ENCODE data around the gene CALM1.

CALM1 gene

GRCh38 chr14:90402016-90402415, 5.2 kb downstream of the CALM1 start:
- Histone ChIP-seq H3K4me1 (ENCODE audit: control insufficient read depth, insufficient read depth, low read length) (peaks cover 8% of the 10 kb centered on the region; the same call in 1 of the 2 replicates), H3K4me3 (ENCODE audit: low read depth, low read length) (no peak overlapping the region), H3K27ac (ENCODE audit: extremely low read depth, low read depth, low read length) (no peak overlapping the region), H3K9me3 (ENCODE audit: control insufficient read depth, insufficient read depth, low read depth, low read length) (no peaks in the 10 kb centered on the region), H3K36me3 (ENCODE audit: control insufficient read depth in 2 of 2, insufficient read depth in 1 of 2, low read length in 2 of 2) (peaks cover 48 to 74% of the 10 kb centered on the region in 2 experiments)
- ChIA-PET CTCF (interaction anchor here (0.7 kb wide), 2 partner anchors 11 to 279 kb away, joined by 3 read pairs; no protein-coding TSS in a partner anchor), POLR2A (no interaction called here)
- no peak for TF ChIP-seq ZNF621 (tag by site-specific recombination; IDR thresholded peaks at IDR 0.05)
- no peak for TF ChIP-seq ZFHX2 (tag by site-specific recombination; conservative IDR thresholded peaks at IDR 0.05)
- TF ChIP-seq PATZ1 (tag by site-specific recombination; IDR thresholded peaks at IDR 0.05) = no peak
- TF ChIP-seq ZFP3 (tag by site-specific recombination; IDR thresholded peaks at IDR 0.05; ENCODE audit: low read depth) = no peak
- no peak for TF ChIP-seq ZNF132 (tag by site-specific recombination; IDR thresholded peaks at IDR 0.05; ENCODE audit: borderline replicate concordance)
- TF ChIP-seq ZNF280D (tag by site-specific recombination; IDR thresholded peaks at IDR 0.05) = no peak
- no peak for TF ChIP-seq ZNF239 (tag by site-specific recombination; IDR thresholded peaks at IDR 0.05)
- no peak for TF ChIP-seq KLF7 (tag by site-specific recombination; IDR thresholded peaks at IDR 0.05; ENCODE audit: borderline replicate concordance)
- TF ChIP-seq ZBTB26 (tag by site-specific recombination; optimal IDR thresholded peaks at IDR 0.05) = no peak
- no peak for TF ChIP-seq ZNF19 (tag by site-specific recombination; IDR thresholded peaks at IDR 0.05; ENCODE audit: low read depth)
- TF ChIP-seq ELK4 (IDR thresholded peaks at IDR 0.05; ENCODE audit: borderline replicate concordance, low read depth, low read length) = no peak
- no peak for TF ChIP-seq GLI4 (tag by site-specific recombination; IDR thresholded peaks at IDR 0.05)
- TF ChIP-seq ZNF549 (tag by site-specific recombination; IDR thresholded peaks at IDR 0.05) = no peak

- CTCF ChIA-PET = interaction anchor here (0.7 to 1.5 kb wide), 3 partner anchors 102 to 294 kb away, joined by 3 to 5 read pairs (median 4); no protein-coding TSS in a partner anchor
- peaks cover 48 to 74% of the 10 kb centered on the region in 2 experiments for H3K36me3 ChIP-seq (ENCODE audit: control insufficient read depth in 2 of 2, insufficient read depth in 1 of 2, low read length in 2 of 2)
- H3K4me3 ChIP-seq (ENCODE audit: low read depth, low read length) = no peak overlapping the region
- no peak overlapping the region for H3K27ac ChIP-seq (ENCODE audit: extremely low read depth, low read depth, low read length)
- TF ChIP-seq ZNF362 (tag by site-specific recombination; IDR thresholded peaks at IDR 0.05) = no peak
- TF ChIP-seq ZNF274 (IDR thresholded peaks at IDR 0.05; ENCODE audit: low read length) = no peak
- TF ChIP-seq ZNF274 (tag by site-specific recombination; IDR thresholded peaks at IDR 0.05; ENCODE audit: borderline replicate concordance) = no peak
- TF ChIP-seq ZNF280D (tag by site-specific recombination; IDR thresholded peaks at IDR 0.05) = no peak
- TF ChIP-seq ZBTB21 (tag by site-specific recombination; IDR thresholded peaks at IDR 0.05) = no peak
- TF ChIP-seq ZNF501 (tag by site-specific recombination; IDR thresholded peaks at IDR 0.05) = no peak
- no peak for TF ChIP-seq ZNF521 (tag by site-specific recombination; IDR thresholded peaks at IDR 0.05)
- TF ChIP-seq ZNF426 (tag by site-specific recombination; IDR thresholded peaks at IDR 0.05) = no peak
- POLR2A ChIA-PET = no interaction called here
- H3K4me1 ChIP-seq (ENCODE audit: control insufficient read depth, insufficient read depth, low read length) = peaks cover 8% of the 10 kb centered on the region; the same call in 1 of the 2 replicates
- no peaks in the 10 kb centered on the region for H3K9me3 ChIP-seq (ENCODE audit: control insufficient read depth, insufficient read depth, low read depth, low read length)
These were observed 6.2 kb downstream of the CALM1 start for GRCh38 chr14:90403065-90403464.

Measured in HEK293 (cell line).